Measurements from ENCODE around the gene TAF5. TPM values are rescaled to one million over a fixed set of nuclear protein-coding genes. Genes with fewer than 3 reads are reported as not detected.

Gene TAF5
- total RNA-seq, 3 donors from 2014 or later (not counting 1 experiment from before 2014, with no cell fraction given): 3.6 to 8.8 (median 6.3) TPM

GRCh38 chr10:103396789-103397087, 29.0 kb downstream of the TAF5 start:
- H3K27me3 Mint-ChIP-seq (ENCODE audit: low read depth in 2 of 2): no peaks in the 10 kb centered on the region
- Histone ChIP-seq H3K4me1 (ENCODE audit: control insufficient read depth, insufficient read depth, low read length) (peaks cover 20% of the 10 kb centered on the region), H3K4me3 (ENCODE audit: low read length) (peak overlapping the region; percentile 82), H3K9me3 (ENCODE audit: control insufficient read depth, insufficient read depth, low read length) (no peaks in the 10 kb centered on the region), H3K36me3 (ENCODE audit: control insufficient read depth, insufficient read depth, low read length) (peaks cover 19% of the 10 kb centered on the region), H3K27me3 (ENCODE audit: control insufficient read depth, insufficient read depth, low read length) (no peaks in the 10 kb centered on the region), H3K27ac (ENCODE audit: low read length) (peak overlapping the region; percentile 60)
- under 1% methylated on average over 8 of the region's 8 CpGs for WGBS (ENCODE audit: insufficient coverage)
- H3K4me1 Mint-ChIP-seq: peaks cover 43 to 45% of the 10 kb centered on the region in 2 donors
- peak overlapping the region; percentile 99 for H3K4me3 Mint-ChIP-seq
- intact Hi-C loops (cut with micrococcal nuclease): loop anchor here (1.0 kb wide), 1 partner anchor 29 kb away; the partner anchor contains the start of gene TAF5
- no peak for ATAC-seq
- H3K36me3 Mint-ChIP-seq: no peaks in the 10 kb centered on the region
- H3K9me3 Mint-ChIP-seq: no peaks in the 10 kb centered on the region
- no peak for TF ChIP-seq CTCF (IDR thresholded peaks at IDR 0.05)
- DNase-seq: no peak
- H3K27ac Mint-ChIP-seq: peak overlapping the region; percentile 96 to 98

- Histone ChIP-seq H3K4me3 (ENCODE audit: low read length) (peak overlapping the region; percentile 82), H3K27ac (ENCODE audit: low read length) (no peak overlapping the region), H3K9me3 (ENCODE audit: control insufficient read depth, insufficient read depth, low read length) (no peaks in the 10 kb centered on the region), H3K27me3 (ENCODE audit: control insufficient read depth, insufficient read depth, low read length) (no peaks in the 10 kb centered on the region), H3K36me3 (ENCODE audit: control insufficient read depth, insufficient read depth, low read length) (peaks cover 20% of the 10 kb centered on the region), H3K4me1 (ENCODE audit: control insufficient read depth, insufficient read depth, low read length) (peaks cover 20% of the 10 kb centered on the region)
- intact Hi-C loops (cut with micrococcal nuclease): no loop called here
- DNase-seq (no peak), ATAC-seq (no peak)
- no peaks in the 10 kb centered on the region for H3K9me3 Mint-ChIP-seq
- no peaks in the 10 kb centered on the region for H3K36me3 Mint-ChIP-seq
- no peaks in the 10 kb centered on the region for H3K27me3 Mint-ChIP-seq (ENCODE audit: low read depth in 2 of 2)
- H3K4me3 Mint-ChIP-seq: peak overlapping the region; percentile 99
- peaks cover 43 to 45% of the 10 kb centered on the region in 2 donors for H3K4me1 Mint-ChIP-seq
- no peak for TF ChIP-seq CTCF (IDR thresholded peaks at IDR 0.05)
- H3K27ac Mint-ChIP-seq: peak overlapping the region; percentile 96 to 98
- 81% methylated on average over 19 of the region's 19 CpGs for WGBS (ENCODE audit: insufficient coverage)
Observed at GRCh38 chr10:103397191-103397825, 29.5 kb downstream of the TAF5 start.

GRCh38 chr10:103413564-103413963, 45.8 kb downstream of the TAF5 start:
- Mint-ChIP-seq H3K27me3 (ENCODE audit: low read depth in 2 of 2) (no peaks in the 10 kb centered on the region), H3K4me1 (no peaks in the 10 kb centered on the region), H3K4me3 (no peak overlapping the region), H3K27ac (no peak overlapping the region), H3K36me3 (peaks cover 35% of the 10 kb centered on the region), H3K9me3 (no peaks in the 10 kb centered on the region)
- 100% methylated on average over 2 of the region's 2 CpGs for WGBS (ENCODE audit: insufficient coverage)
- Histone ChIP-seq H3K4me3 (ENCODE audit: low read length) (no peak overlapping the region), H3K27me3 (ENCODE audit: control insufficient read depth, insufficient read depth, low read length) (no peaks in the 10 kb centered on the region), H3K4me1 (ENCODE audit: control insufficient read depth, insufficient read depth, low read length) (no peaks in the 10 kb centered on the region), H3K36me3 (ENCODE audit: control insufficient read depth, insufficient read depth, low read length) (peaks cover 84% of the 10 kb centered on the region), H3K27ac (ENCODE audit: low read length) (no peak overlapping the region), H3K9me3 (ENCODE audit: control insufficient read depth, insufficient read depth, low read length) (no peaks in the 10 kb centered on the region)
- DNase-seq (no peak), ATAC-seq (no peak)
- intact Hi-C loops (cut with micrococcal nuclease): loop anchor here (5.0 kb wide), 1 partner anchor 274 kb away; no protein-coding TSS in a partner anchor
- TF ChIP-seq CTCF (IDR thresholded peaks at IDR 0.05): no peak

GRCh38 chr10:103415581-103415980, 47.8 kb downstream of the TAF5 start:
- Mint-ChIP-seq H3K4me3 (no peak overlapping the region), H3K27ac (no peak overlapping the region), H3K36me3 (peaks cover 24% of the 10 kb centered on the region), H3K9me3 (no peaks in the 10 kb centered on the region), H3K4me1 (no peaks in the 10 kb centered on the region), H3K27me3 (ENCODE audit: low read depth in 2 of 2) (no peaks in the 10 kb centered on the region)
- no peaks in the 10 kb centered on the region for H3K9me3 ChIP-seq (ENCODE audit: control insufficient read depth, insufficient read depth, low read length)
- H3K27me3 ChIP-seq (ENCODE audit: control insufficient read depth, insufficient read depth, low read length): no peaks in the 10 kb centered on the region
- no peak overlapping the region for H3K4me3 ChIP-seq (ENCODE audit: low read length)
- no peak for TF ChIP-seq CTCF (IDR thresholded peaks at IDR 0.05)
- ATAC-seq (no peak), DNase-seq (no peak)
- WGBS (ENCODE audit: insufficient coverage): 91% methylated on average over 8 of the region's 8 CpGs
- peaks cover 84% of the 10 kb centered on the region for H3K36me3 ChIP-seq (ENCODE audit: control insufficient read depth, insufficient read depth, low read length)
- H3K4me1 ChIP-seq (ENCODE audit: control insufficient read depth, insufficient read depth, low read length): no peaks in the 10 kb centered on the region
- intact Hi-C loops (cut with micrococcal nuclease): no loop called here
- H3K27ac ChIP-seq (ENCODE audit: low read length): no peak overlapping the region

All from natural killer cell (primary cell).